Measurements from ENCODE around the gene SOCS3.
"Not testable (repeated sequence)": the region's sequence is repeated elsewhere in the genome, so short reads cannot be mapped to it uniquely, and the experiment has no call there.

SOCS3 gene

GRCh38 chr17:78316867-78317789, 42.7 kb downstream of the SOCS3 start:
- H3K27me3 ChIP-seq (ENCODE audit: control insufficient read depth, insufficient read depth, low read length) = no peaks in the 10 kb centered on the region
- H3K4me1 ChIP-seq (ENCODE audit: control insufficient read depth, insufficient read depth, low read length) = peaks cover 62% of the 10 kb centered on the region
- H3K9ac ChIP-seq (ENCODE audit: low read length) = peak overlapping the region; percentile 76
- peak overlapping the region; percentile 55 for H3K4me3 ChIP-seq (ENCODE audit: low read length)
- H3K36me3 ChIP-seq (ENCODE audit: control insufficient read depth, insufficient read depth, low read length) = no peaks in the 10 kb centered on the region
- no peaks in the 10 kb centered on the region for H3K9me3 ChIP-seq (ENCODE audit: control insufficient read depth, low read length)

- Histone ChIP-seq H3K4me1 (ENCODE audit: control insufficient read depth, insufficient read depth, low read length) (peaks cover 62% of the 10 kb centered on the region), H3K9ac (ENCODE audit: low read length) (peak overlapping the region; percentile 76), H3K36me3 (ENCODE audit: control insufficient read depth, insufficient read depth, low read length) (no peaks in the 10 kb centered on the region), H3K4me3 (ENCODE audit: low read length) (peak overlapping the region; percentile 55), H3K27me3 (ENCODE audit: control insufficient read depth, insufficient read depth, low read length) (no peaks in the 10 kb centered on the region), H3K9me3 (ENCODE audit: control insufficient read depth, low read length) (no peaks in the 10 kb centered on the region)
Measured at GRCh38 chr17:78316115-78316866, 43.6 kb downstream of the SOCS3 start.

DNA sequence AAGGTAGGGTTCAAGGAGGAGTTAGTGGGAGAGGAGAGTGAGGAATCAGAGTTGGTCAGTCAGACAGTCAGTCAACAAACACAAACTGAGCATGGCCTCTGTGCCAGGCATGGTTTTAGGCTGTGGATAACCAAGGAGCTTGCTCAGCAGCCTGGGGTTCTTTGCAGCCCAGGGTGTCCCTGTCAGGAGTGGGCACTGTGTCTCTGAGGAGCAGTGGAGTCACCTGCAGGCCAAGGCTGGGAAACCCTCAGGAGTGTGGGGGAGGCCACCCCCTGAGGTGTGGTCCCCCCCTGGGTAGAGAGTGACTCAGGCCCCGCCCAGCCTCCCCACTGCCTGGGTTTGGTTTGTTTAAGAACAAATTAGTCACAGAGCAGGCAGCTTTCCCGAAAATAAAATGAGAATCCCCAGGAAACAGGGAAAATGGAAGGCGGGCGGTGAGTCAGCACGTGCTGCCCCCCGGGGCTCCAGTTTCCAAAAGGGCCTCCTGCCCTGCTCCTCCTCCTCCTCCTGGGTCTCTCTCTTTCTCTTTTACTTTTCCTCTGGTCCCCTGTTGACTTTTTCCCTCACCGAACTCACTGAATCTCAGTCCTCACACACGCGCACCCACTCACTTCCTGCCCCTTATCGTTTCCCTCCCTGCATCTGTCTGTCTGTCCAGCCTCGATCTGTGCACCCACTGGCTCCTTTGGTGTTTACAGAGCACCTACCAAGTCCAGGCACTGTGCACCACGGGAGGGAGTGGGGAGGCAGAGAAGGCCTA, 44.3 kb downstream of the SOCS3 start:
- H3K4me3 ChIP-seq (ENCODE audit: low read length) = peak overlapping the region; percentile 55
- H3K9me3 ChIP-seq (ENCODE audit: control insufficient read depth, low read length) = no peaks in the 10 kb centered on the region
- H3K4me1 ChIP-seq (ENCODE audit: control insufficient read depth, insufficient read depth, low read length) = peaks cover 62% of the 10 kb centered on the region
- no peaks in the 10 kb centered on the region for H3K36me3 ChIP-seq (ENCODE audit: control insufficient read depth, insufficient read depth, low read length)
- H3K9ac ChIP-seq (ENCODE audit: low read length) = peak overlapping the region; percentile 76
- no peaks in the 10 kb centered on the region for H3K27me3 ChIP-seq (ENCODE audit: control insufficient read depth, insufficient read depth, low read length)

- no peaks in the 10 kb centered on the region for H3K27me3 ChIP-seq (ENCODE audit: control insufficient read depth, insufficient read depth, low read length)
- H3K4me1 ChIP-seq (ENCODE audit: control insufficient read depth, insufficient read depth, low read length) = peaks cover 62% of the 10 kb centered on the region
- H3K9ac ChIP-seq (ENCODE audit: low read length) = peak overlapping the region; percentile 76
- H3K36me3 ChIP-seq (ENCODE audit: control insufficient read depth, insufficient read depth, low read length) = no peaks in the 10 kb centered on the region
- no peak overlapping the region for H3K4me3 ChIP-seq (ENCODE audit: low read length)
- H3K9me3 ChIP-seq (ENCODE audit: control insufficient read depth, low read length) = no peaks in the 10 kb centered on the region
Measured at GRCh38 chr17:78314683-78315354, 45.1 kb downstream of the SOCS3 start.

DNA sequence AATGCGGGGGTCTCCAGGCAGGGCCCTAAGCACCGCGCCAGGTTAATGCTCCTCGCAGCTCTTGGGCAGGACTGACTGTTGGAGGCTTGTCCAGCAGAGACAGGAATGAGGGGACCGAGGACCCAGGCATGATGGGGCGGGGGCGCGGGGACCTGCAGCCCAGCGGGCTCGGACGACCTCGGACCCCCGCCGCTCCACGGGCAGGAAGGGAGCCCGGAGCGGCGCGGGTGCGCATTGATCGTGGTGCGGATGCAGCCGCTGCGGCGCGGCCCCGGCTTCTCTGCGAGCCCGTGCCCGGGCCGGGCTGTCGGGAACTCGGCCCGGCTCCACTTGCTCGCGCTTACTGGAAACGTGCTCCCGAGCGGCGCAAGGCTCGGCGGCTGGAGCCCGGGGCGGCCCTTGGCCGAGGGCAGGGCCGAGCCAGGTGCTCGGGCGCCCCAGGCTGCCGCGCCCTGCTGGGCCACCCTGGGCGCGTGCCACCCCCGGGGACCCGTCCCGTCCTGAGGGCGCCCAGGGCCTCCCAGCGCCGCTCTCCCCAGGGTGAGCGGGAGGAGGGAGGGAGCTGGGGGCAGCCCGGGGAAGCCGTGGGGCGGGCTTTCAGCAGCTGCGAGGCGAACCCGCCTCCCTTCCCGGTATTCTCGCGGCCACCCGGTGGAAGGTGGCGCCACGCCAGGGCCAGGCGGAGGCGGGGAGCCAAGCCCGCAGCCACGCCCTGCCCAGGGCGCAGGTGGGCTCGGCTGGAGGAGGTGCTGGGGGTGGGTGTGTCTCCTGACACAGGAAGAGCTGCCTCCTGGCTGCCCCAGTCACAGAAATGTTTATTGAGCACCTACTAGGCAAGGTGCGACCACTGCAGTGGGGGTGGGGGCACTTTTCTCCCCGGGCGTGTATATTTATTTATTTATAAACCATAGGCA, 45.9 kb downstream of the SOCS3 start:
- H3K9ac ChIP-seq (ENCODE audit: low read length) = peak overlapping the region; percentile 61
- H3K4me3 ChIP-seq (ENCODE audit: low read length) = no peak overlapping the region
- peaks cover 58% of the 10 kb centered on the region for H3K4me1 ChIP-seq (ENCODE audit: control insufficient read depth, insufficient read depth, low read length)
- no peaks in the 10 kb centered on the region for H3K36me3 ChIP-seq (ENCODE audit: control insufficient read depth, insufficient read depth, low read length)
- no peaks in the 10 kb centered on the region for H3K9me3 ChIP-seq (ENCODE audit: control insufficient read depth, low read length)
- H3K27me3 ChIP-seq (ENCODE audit: control insufficient read depth, insufficient read depth, low read length) = no peaks in the 10 kb centered on the region

- not testable (repeated sequence) for H3K9ac ChIP-seq (ENCODE audit: low read length); H3K27me3 ChIP-seq (ENCODE audit: control insufficient read depth, insufficient read depth, low read length); H3K36me3 ChIP-seq (ENCODE audit: control insufficient read depth, insufficient read depth, low read length); H3K9me3 ChIP-seq (ENCODE audit: control insufficient read depth, low read length); H3K4me3 ChIP-seq (ENCODE audit: low read length)
- peaks cover 16% of the 10 kb centered on the region for H3K4me1 ChIP-seq (ENCODE audit: control insufficient read depth, insufficient read depth, low read length)
Measured at GRCh38 chr17:78309659-78310255, 50.1 kb downstream of the SOCS3 start.

GRCh38 chr17:78307887-78308638, 51.8 kb downstream of the SOCS3 start:
- Histone ChIP-seq H3K4me3 (ENCODE audit: low read length) (no peak overlapping the region), H3K9ac (ENCODE audit: low read length) (no peak overlapping the region), H3K9me3 (ENCODE audit: control insufficient read depth, low read length) (no peaks in the 10 kb centered on the region), H3K27me3 (ENCODE audit: control insufficient read depth, insufficient read depth, low read length) (no peaks in the 10 kb centered on the region), H3K36me3 (ENCODE audit: control insufficient read depth, insufficient read depth, low read length) (no peaks in the 10 kb centered on the region), H3K4me1 (ENCODE audit: control insufficient read depth, insufficient read depth, low read length) (peaks cover 5% of the 10 kb centered on the region)

- no peaks in the 10 kb centered on the region for H3K9me3 ChIP-seq (ENCODE audit: control insufficient read depth, low read length)
- no peak overlapping the region for H3K4me3 ChIP-seq (ENCODE audit: low read length)
- no peaks in the 10 kb centered on the region for H3K36me3 ChIP-seq (ENCODE audit: control insufficient read depth, insufficient read depth, low read length)
- no peaks in the 10 kb centered on the region for H3K27me3 ChIP-seq (ENCODE audit: control insufficient read depth, insufficient read depth, low read length)
- no peak overlapping the region for H3K9ac ChIP-seq (ENCODE audit: low read length)
- H3K4me1 ChIP-seq (ENCODE audit: control insufficient read depth, insufficient read depth, low read length) = no peaks in the 10 kb centered on the region
Measured at GRCh38 chr17:78306913-78307312, 53.0 kb downstream of the SOCS3 start.
